Vagina (tissue), 2 donors: ENCODE results near the gene HUNK. TPM values are rescaled to one million over a fixed set of nuclear protein-coding genes. Genes with fewer than 3 reads are reported as not detected.

Experiments
- DNase-seq, 2 donors: peaks; one replicate each; pipeline ENCODE4 v3.0.0-alpha.2; 2017; ENCODE audit errors: extremely low spot score in 2 of 2
- H3K27ac ChIP-seq: fragments of 200-600 bp; sonication (generic); one replicate; pipeline ENCODE4 v1.5.1; 2019
- H3K27me3 ChIP-seq: fragments of 200-600 bp; sonication (generic); one replicate; pipeline ENCODE4 v1.5.1; 2019
- H3K36me3 ChIP-seq, 2 donors: fragments of 200-600 bp; sonication (generic); one replicate each; pipeline ENCODE4 v1.5.1; 2017 to 2019
- H3K4me1 ChIP-seq: fragments of 200-600 bp; sonication (generic); one replicate; pipeline ENCODE4 v1.5.1; 2019
- H3K4me3 ChIP-seq, 2 donors: fragments of 200-600 bp; sonication (generic); 1 replicate in 1 of 2; 2 replicates in 1 of 2; pipeline ENCODE4 v1.5.1; 2016 to 2019
- H3K9me3 ChIP-seq: fragments of 200-600 bp; sonication (generic); one replicate; pipeline ENCODE4 v1.5.1; 2019
- CTCF ChIP-seq, 3 experiments: fragments of 450-650 bp in 2 of 3; fragments of 200-600 bp in 1 of 3; sonication (generic) in 1 of 3; IDR thresholded peaks; one replicate each; pipeline ENCODE4 v1.5.1; 2017 to 2019; ENCODE audit warnings: antibody characterized with exemption in 3 of 3, mild to moderate bottlenecking in 2 of 3, moderate library complexity in 2 of 3
- POLR2A ChIP-seq, 2 donors: fragments of 450-650 bp; IDR thresholded peaks; one replicate each; pipeline ENCODE4 v1.6.1; 2017; ENCODE audit warnings: antibody characterized with exemption in 2 of 2, mild to moderate bottlenecking in 2 of 2, moderate library complexity in 2 of 2
- POLR2AphosphoS5 ChIP-seq, 2 donors: sonication (generic); formaldehyde crosslinking; IDR thresholded peaks; one replicate each; pipeline ENCODE4 v1.9.0; 2017; ENCODE audit warnings: antibody characterized with exemption in 2 of 2, mild to moderate bottlenecking in 2 of 2, low read depth in 1 of 2; ENCODE audit not compliant: insufficient read depth in 1 of 2
- intact Hi-C: fragments of 100-400 bp; cut with DNase I; formaldehyde crosslinking; loops from one replicate; pipeline ENCODE4 v1.15.1; 2023
- total RNA-seq: library from RNA; depleted of rRNA; stranded (reverse); fragments of >200 nt; gene quantifications from one replicate; pipeline ENCODE4 v1.2.3, GENCODE V29; 2016

HUNK gene
- total RNA-seq, 1 donor from 2014 or later: 0.74 TPM

DNA sequence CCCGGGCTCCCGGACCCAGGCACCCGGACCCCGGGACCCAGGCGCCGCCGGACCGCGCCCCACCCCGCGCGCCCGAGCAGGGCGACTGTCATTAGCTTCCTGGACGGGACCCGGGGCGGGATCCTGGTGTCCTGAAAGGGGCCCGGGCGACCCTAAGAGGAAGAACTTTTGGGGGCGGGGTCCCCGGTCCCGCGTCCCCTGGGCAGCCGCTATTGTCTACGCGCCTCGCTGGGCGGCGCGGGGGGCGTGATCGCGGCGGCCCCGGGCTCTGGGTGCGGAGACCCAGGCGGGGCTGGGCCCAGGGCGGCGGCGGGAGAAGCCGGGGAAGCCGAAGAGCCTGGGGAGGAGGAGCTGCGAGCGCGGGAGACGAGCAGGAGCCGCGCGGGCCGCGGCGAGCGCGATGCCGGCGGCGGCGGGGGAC lies 465 bp downstream of the HUNK start:
- no peaks in the 10 kb centered on the region for H3K27me3 ChIP-seq
- H3K4me1 ChIP-seq: no peaks in the 10 kb centered on the region
- H3K27ac ChIP-seq: peak overlapping the region; percentile 66
- no peaks in the 10 kb centered on the region for H3K9me3 ChIP-seq
- intact Hi-C loops: loop anchor here (5.0 to 10.0 kb wide), 2 partner anchors 384 to 722 kb away; no protein-coding TSS in a partner anchor
- no peaks in the 10 kb centered on the region for H3K36me3 ChIP-seq
- TF ChIP-seq POLR2AphosphoS5 (IDR thresholded peaks at IDR 0.05; ENCODE audit: insufficient read depth in 1 of 2, low read depth in 1 of 2): no peak
- TF ChIP-seq POLR2A (IDR thresholded peaks at IDR 0.05): no peak
- TF ChIP-seq CTCF (IDR thresholded peaks at IDR 0.05): no peak
- DNase-seq: no peak
- peak overlapping the region; percentile 41 to 54 for H3K4me3 ChIP-seq

DNA sequence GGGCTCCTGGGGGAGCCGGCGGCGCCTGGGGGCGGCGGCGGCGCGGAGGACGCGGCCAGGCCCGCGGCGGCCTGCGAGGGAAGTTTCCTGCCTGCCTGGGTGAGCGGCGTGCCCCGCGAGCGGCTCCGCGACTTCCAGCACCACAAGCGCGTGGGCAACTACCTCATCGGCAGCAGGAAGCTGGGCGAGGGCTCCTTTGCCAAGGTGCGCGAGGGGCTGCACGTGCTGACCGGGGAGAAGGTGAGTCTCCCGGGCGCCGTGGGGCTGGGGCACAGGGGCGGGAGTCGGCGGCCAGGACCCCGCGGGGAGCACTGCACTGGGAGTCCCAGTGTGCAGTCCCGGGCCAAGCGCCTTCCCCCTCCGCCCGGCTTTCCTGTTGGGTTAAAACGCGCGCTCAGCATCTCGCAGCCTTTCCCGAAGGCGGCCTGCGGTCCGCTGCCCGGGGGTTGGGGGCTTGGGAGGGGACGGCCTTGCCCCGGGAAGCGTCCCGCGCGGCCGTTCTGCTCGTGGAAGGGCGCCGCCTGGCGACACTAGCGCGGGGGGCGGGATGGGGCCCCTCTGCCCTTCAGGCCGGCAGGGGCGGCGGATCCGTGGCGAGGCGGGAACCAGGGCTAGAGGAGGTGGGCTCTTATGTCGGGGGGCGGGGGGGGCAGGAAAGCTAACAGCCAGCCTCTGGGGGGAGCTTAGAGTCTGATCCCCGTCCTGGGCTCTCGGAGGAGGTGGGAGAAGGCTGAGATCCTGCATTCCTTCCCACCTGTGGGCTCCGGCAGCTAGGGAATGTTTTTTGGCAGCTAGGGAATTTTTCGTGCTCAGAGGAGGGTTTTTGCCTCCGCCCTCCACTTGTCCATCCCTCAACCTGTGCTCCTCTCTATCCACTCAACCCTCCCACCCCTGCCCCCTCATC lies 1.1 kb downstream of the HUNK start:
- Histone ChIP-seq H3K27me3 (no peaks in the 10 kb centered on the region), H3K4me1 (no peaks in the 10 kb centered on the region), H3K36me3 (no peaks in the 10 kb centered on the region), H3K27ac (peak overlapping the region; percentile 66), H3K4me3 (peak overlapping the region; percentile 41 to 54), H3K9me3 (no peaks in the 10 kb centered on the region)
- no peak for DNase-seq
- intact Hi-C loops: loop anchor here (5.0 to 10.0 kb wide), 2 partner anchors 383 to 721 kb away; no protein-coding TSS in a partner anchor
- TF ChIP-seq CTCF (IDR thresholded peaks at IDR 0.05) (peak in 1 of 3 experiments; percentile 18), POLR2AphosphoS5 (IDR thresholded peaks at IDR 0.05; ENCODE audit: insufficient read depth in 1 of 2, low read depth in 1 of 2) (no peak), POLR2A (IDR thresholded peaks at IDR 0.05) (no peak)

- Histone ChIP-seq H3K4me1 (no peaks in the 10 kb centered on the region), H3K4me3 (peak overlapping the region in 1 of 2 donors; percentile 54), H3K36me3 (no peaks in the 10 kb centered on the region), H3K27me3 (no peaks in the 10 kb centered on the region), H3K27ac (no peak overlapping the region), H3K9me3 (no peaks in the 10 kb centered on the region)
- intact Hi-C loops: loop anchor here (5.0 to 10.0 kb wide), 2 partner anchors 382 to 720 kb away; no protein-coding TSS in a partner anchor
- TF ChIP-seq POLR2AphosphoS5 (IDR thresholded peaks at IDR 0.05; ENCODE audit: insufficient read depth in 1 of 2, low read depth in 1 of 2) (no peak), CTCF (IDR thresholded peaks at IDR 0.05) (no peak), POLR2A (IDR thresholded peaks at IDR 0.05) (no peak)
- DNase-seq: no peak
Observed at GRCh38 chr21:31874812-31875212, 2.0 kb downstream of the HUNK start.

- Histone ChIP-seq H3K9me3 (no peaks in the 10 kb centered on the region), H3K4me3 (no peak overlapping the region), H3K36me3 (no peaks in the 10 kb centered on the region), H3K27ac (no peak overlapping the region), H3K27me3 (no peaks in the 10 kb centered on the region), H3K4me1 (no peaks in the 10 kb centered on the region)
- no peak for DNase-seq
- TF ChIP-seq CTCF (IDR thresholded peaks at IDR 0.05): no peak
- no peak for TF ChIP-seq POLR2AphosphoS5 (IDR thresholded peaks at IDR 0.05; ENCODE audit: insufficient read depth in 1 of 2, low read depth in 1 of 2)
- no peak for TF ChIP-seq POLR2A (IDR thresholded peaks at IDR 0.05)
- intact Hi-C loops: loop anchor here (10.0 kb wide), 1 partner anchor 719 kb away; no protein-coding TSS in a partner anchor
Observed at GRCh38 chr21:31875496-31876015, 2.7 kb downstream of the HUNK start.
